Stomach (tissue), 9 donors: Measurements from ENCODE around the gene WASL. TPM values are rescaled to one million over a fixed set of nuclear protein-coding genes. Genes with fewer than 3 reads are reported as not detected.

Source experiments
- DNase-seq, 2 donors: peaks; one replicate each; pipeline versions ENCODE4 v3.0.0 to v3.0.0-alpha.2; 2013 to 2019
- H3K27ac ChIP-seq, 5 donors: fragments of 200-600 bp in 4 of 5; sonication (generic) in 4 of 5; one replicate each; pipeline ENCODE4 v1.5.1; 2013 to 2019; ENCODE audit warnings: mild to moderate bottlenecking in 1 of 5, moderate library complexity in 1 of 5
- H3K27me3 ChIP-seq, 3 donors: fragments of 200-600 bp; sonication (generic); one replicate each; pipeline ENCODE4 v1.5.1; 2017 to 2019; ENCODE audit warnings: mixed run types in 1 of 3
- H3K36me3 ChIP-seq, 4 donors: fragments of 200-600 bp; sonication (generic); 1 replicate in 3 of 4; 2 replicates in 1 of 4; pipeline ENCODE4 v1.5.1; 2016 to 2019
- H3K4me1 ChIP-seq, 4 donors: fragments of 200-600 bp; sonication (generic); one replicate each; pipeline ENCODE4 v1.5.1; 2016 to 2019
- H3K4me3 ChIP-seq, 4 donors: fragments of 200-600 bp; sonication (generic) in 3 of 4; one replicate each; pipeline ENCODE4 v1.5.1; 2016 to 2019; ENCODE audit warnings: mild to moderate bottlenecking in 1 of 4
- H3K9me3 ChIP-seq, 4 donors: fragments of 200-600 bp; sonication (generic); one replicate each; pipeline ENCODE4 v1.5.1; 2016 to 2019
- EP300 ChIP-seq: sonication (generic); formaldehyde crosslinking; IDR thresholded peaks from one replicate; pipeline ENCODE4 v1.6.1; 2017; ENCODE audit warnings: antibody characterized with exemption
- POLR2A ChIP-seq, 4 donors: fragments of 450-650 bp; IDR thresholded peaks; one replicate each; pipeline ENCODE4 v1.6.1; 2016; ENCODE audit warnings: antibody characterized with exemption in 4 of 4, control low read depth in 2 of 4, mild to moderate bottlenecking in 1 of 4, moderate library complexity in 1 of 4
- POLR2AphosphoS5 ChIP-seq, 3 donors: sonication (generic); formaldehyde crosslinking; IDR thresholded peaks; one replicate each; pipeline ENCODE4 v1.6.1; 2016; ENCODE audit warnings: antibody characterized with exemption in 3 of 3
- WGBS, 5 donors: extraction: QIAGEN DNeasy Blood & Tissue Kit in 3 of 5; methylation state at CpG; one replicate each; pipeline versions ENCODE4 v1.1.5 to v1.1.7; 2013 to 2018; 5-methylcytosine and 5-hydroxymethylcytosine counted together
- intact Hi-C: fragments of 100-400 bp; cut with DNase I; formaldehyde crosslinking; loops from one replicate; pipeline ENCODE4 v1.15.1; 2023; ENCODE audit warnings: low total_unique reads
- polyA plus RNA-seq, 3 donors: library from polyadenylated mRNA; stranded (reverse); fragments of 200-250 nt; gene quantifications; one replicate each; pipeline ENCODE4 v1.2.3, GENCODE V29; 2013
- total RNA-seq, 5 donors: library from RNA; depleted of rRNA; stranded (reverse); fragments of >200 nt; gene quantifications; one replicate each; pipeline versions ENCODE4 v1.1.0 to v1.2.3, GENCODE V29; 2014 to 2016
- TF ChIP-seq, protein P1 (sequence below), 7 experiments: fragments of 450-650 bp in 4 of 7; fragments of 200-600 bp in 3 of 7; sonication (generic) in 3 of 7; IDR thresholded peaks; one replicate each; pipeline ENCODE4 v1.5.1; 2016 to 2019; ENCODE audit warnings: antibody characterized with exemption in 7 of 7, control low read depth in 2 of 7, mild to moderate bottlenecking in 1 of 7
- donor health status: healthy with polysubstance abuse.
- donor health status: Bipolar disorder and iron deficiency.
- donor health status: healthy.

The WASL gene
- total and polyA plus RNA-seq, 8 donors, result 9.0 to 56.7 (median 21.7) TPM

DNA sequence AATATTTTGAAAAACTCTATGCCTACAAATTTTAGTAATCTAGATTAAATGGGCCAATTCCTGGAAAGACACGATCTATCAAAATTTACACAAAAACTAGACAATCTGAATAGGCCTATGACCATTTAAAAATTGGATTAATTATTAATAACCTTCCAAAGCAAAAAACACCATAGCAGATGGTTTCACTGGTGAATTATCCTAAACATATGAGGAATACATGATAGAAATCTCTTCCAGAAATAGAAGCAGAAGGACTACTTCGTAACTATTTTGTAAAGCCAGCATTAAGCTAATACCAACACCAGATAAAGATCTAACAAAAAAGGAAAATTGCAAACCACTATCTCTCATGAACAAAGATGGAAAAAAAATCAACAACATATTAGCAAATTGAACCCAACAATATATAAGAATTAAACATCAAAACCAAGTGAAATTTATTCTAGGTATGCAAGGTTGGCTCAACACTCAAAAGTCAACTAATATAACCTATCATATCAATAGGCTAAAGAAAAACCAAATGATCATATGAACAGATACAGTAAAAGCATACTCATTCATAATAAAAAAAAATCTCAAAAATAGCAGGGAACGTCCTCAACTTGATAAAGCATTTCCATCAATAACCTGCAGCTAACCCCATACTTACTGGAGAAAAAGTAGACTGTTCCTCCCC lies 16.3 kb downstream of the WASL start:
- no peak for DNase-seq
- Histone ChIP-seq H3K27ac (no peak overlapping the region), H3K27me3 (no peaks in the 10 kb centered on the region), H3K36me3 (no peaks in the 10 kb centered on the region), H3K4me1 (peaks cover 0 to 35% (median 12%) of the 10 kb centered on the region in 4 donors), H3K9me3 (no peaks in the 10 kb centered on the region), H3K4me3 (no peak overlapping the region)
- TF ChIP-seq POLR2AphosphoS5 (IDR thresholded peaks at IDR 0.05), result no peak
- TF ChIP-seq, protein P1, sequence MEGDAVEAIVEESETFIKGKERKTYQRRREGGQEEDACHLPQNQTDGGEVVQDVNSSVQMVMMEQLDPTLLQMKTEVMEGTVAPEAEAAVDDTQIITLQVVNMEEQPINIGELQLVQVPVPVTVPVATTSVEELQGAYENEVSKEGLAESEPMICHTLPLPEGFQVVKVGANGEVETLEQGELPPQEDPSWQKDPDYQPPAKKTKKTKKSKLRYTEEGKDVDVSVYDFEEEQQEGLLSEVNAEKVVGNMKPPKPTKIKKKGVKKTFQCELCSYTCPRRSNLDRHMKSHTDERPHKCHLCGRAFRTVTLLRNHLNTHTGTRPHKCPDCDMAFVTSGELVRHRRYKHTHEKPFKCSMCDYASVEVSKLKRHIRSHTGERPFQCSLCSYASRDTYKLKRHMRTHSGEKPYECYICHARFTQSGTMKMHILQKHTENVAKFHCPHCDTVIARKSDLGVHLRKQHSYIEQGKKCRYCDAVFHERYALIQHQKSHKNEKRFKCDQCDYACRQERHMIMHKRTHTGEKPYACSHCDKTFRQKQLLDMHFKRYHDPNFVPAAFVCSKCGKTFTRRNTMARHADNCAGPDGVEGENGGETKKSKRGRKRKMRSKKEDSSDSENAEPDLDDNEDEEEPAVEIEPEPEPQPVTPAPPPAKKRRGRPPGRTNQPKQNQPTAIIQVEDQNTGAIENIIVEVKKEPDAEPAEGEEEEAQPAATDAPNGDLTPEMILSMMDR (IDR thresholded peaks at IDR 0.05), result no peak
- no peak for TF ChIP-seq POLR2A (IDR thresholded peaks at IDR 0.05)
- intact Hi-C loops, result no loop called here
- WGBS, 5 donors, result 92 to 95% (median 93%) methylated on average over 3 of the region's 3 CpGs

DNA sequence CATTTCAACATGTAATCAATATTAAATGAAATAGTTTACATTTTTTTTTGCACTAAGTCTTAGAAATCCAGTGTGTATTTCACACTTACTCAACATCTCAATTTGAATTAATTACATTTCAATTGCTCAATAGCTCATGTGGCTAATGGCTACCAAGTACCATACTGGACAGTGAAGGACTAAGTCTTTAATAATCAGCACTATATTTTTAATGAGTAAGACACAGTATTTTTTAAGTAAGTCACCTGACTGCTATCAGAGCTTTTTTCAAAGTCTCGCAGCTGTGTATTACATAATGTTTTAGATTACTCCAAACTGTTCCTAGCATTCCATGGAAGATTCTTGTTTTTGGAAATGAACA lies 19.6 kb downstream of the WASL start:
- no peak overlapping the region for H3K27ac ChIP-seq
- 59 to 91% (median 75%) methylated on average over 1 of the region's 1 CpG for WGBS, 5 donors
- peaks cover 20 to 57% (median 40%) of the 10 kb centered on the region in 4 donors for H3K4me1 ChIP-seq
- intact Hi-C loops, result no loop called here
- no peak for DNase-seq
- no peaks in the 10 kb centered on the region for H3K27me3 ChIP-seq
- TF ChIP-seq POLR2AphosphoS5 (IDR thresholded peaks at IDR 0.05) (no peak), POLR2A (IDR thresholded peaks at IDR 0.05) (no peak)
- TF ChIP-seq, protein P1 (IDR thresholded peaks at IDR 0.05), result no peak
- no peaks in the 10 kb centered on the region for H3K9me3 ChIP-seq
- H3K4me3 ChIP-seq, result no peak overlapping the region
- no peaks in the 10 kb centered on the region for H3K36me3 ChIP-seq

DNA sequence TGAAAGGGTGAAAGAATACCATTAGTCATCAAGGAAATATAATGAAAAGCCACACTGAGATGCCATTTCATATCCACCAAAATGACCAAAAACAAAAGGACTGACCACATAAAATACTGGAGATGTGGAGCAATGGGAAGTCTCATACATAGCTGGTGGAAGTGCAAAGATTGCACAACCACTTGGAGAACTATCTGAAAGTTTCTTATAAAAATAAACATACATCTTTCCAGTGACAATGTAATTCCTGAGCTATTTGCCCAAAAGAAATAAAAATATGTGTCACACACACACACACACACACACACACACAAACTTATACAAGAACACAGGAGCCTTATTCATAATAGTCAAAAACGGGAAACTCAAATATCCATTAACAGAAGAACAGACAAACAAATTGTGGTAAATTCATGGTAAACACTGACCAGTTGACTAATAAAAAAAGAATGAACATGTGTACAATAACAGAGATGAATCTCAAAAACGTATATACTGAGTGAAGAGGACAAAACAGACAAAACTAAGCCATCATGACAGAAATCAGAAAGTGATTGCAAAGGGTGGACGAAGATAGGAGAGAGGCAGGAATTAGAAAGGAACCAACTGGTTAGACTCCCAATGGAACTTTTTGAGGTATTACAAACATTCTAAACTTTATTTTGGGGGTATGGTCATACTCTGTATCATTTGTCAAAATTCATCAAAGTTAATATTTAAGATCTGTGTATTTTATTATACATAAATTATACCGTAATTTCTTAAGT lies 21.5 kb downstream of the WASL start:
- Histone ChIP-seq H3K4me3 (no peak overlapping the region), H3K9me3 (no peaks in the 10 kb centered on the region), H3K27me3 (no peaks in the 10 kb centered on the region), H3K27ac (peak overlapping the region in 2 of 5 donors; percentile 12 to 45), H3K36me3 (no peaks in the 10 kb centered on the region), H3K4me1 (peaks cover 27 to 74% (median 58%) of the 10 kb centered on the region in 4 donors)
- TF ChIP-seq EP300 (no peak), POLR2AphosphoS5 (IDR thresholded peaks at IDR 0.05) (peak in 1 of 3 donors; percentile 23), POLR2A (IDR thresholded peaks at IDR 0.05) (no peak)
- TF ChIP-seq, protein P1 (IDR thresholded peaks at IDR 0.05), result no peak
- DNase-seq, result no peak
- WGBS, 5 donors, result 53 to 74% (median 66%) methylated on average over 4 of the region's 4 CpGs
- intact Hi-C loops, result no loop called here

DNA sequence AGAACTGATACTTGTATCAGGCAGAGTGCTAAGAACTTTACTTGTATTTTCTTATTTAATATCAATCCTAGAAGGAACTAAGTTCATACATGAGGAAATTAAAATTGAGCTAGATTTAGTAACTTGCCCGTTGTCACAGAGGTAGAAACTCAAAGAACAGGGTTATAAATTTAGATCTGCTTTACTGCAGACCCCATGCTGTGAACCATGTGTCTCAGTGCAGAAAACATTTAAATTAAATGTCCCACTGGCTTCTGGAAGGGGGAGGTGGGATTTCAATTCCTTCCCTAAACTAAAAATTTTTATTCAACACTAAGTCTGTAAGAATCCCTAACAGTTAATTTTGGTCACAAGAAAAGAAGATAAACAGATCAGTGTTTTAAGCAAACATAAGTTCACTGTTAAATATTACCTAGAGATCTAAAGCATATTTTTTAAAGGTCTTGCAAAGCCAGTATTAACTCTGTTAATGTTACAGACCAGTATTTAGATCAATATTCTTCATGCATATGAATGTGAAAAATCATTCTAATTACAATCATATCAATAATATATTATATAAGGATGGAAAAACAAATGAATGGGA lies 23.1 kb downstream of the WASL start:
- WGBS, 5 donors, result 15 to 40% (median 27%) methylated on average over 1 of the region's 1 CpG
- DNase-seq, result no peak
- H3K9me3 ChIP-seq, result no peaks in the 10 kb centered on the region
- H3K36me3 ChIP-seq, result no peaks in the 10 kb centered on the region
- peaks cover 27 to 86% (median 66%) of the 10 kb centered on the region in 4 donors for H3K4me1 ChIP-seq
- H3K27ac ChIP-seq, result peak overlapping the region in 1 of 5 donors; percentile 45
- H3K4me3 ChIP-seq, result no peak overlapping the region
- H3K27me3 ChIP-seq, result no peaks in the 10 kb centered on the region
- no peak for TF ChIP-seq POLR2A (IDR thresholded peaks at IDR 0.05)
- TF ChIP-seq, protein P1 (IDR thresholded peaks at IDR 0.05), result no peak
- no peak for TF ChIP-seq EP300
- TF ChIP-seq POLR2AphosphoS5 (IDR thresholded peaks at IDR 0.05), result no peak
- intact Hi-C loops, result no loop called here
